GM11168 (cell line): ENCODE results near the gene MFAP1.
"Not testable (repeated sequence)": the region's sequence is repeated elsewhere in the genome, so short reads cannot be mapped to it uniquely, and the experiment has no call there.

Source experiments
- in situ Hi-C: fragments of 300-500 bp; cut with MboI; formaldehyde crosslinking; loops from one replicate; pipeline ENCODE4 v1.12.0; 2022; ENCODE audit warnings: low sequenced_read_pairs; ENCODE audit not compliant: unreplicated experiment

MFAP1 gene

GRCh38 chr15:43825305-43825704, 815 bp upstream of the MFAP1 start:
- in situ Hi-C loops: not testable (repeated sequence)

- in situ Hi-C loops: no loop called here
These were observed 3.0 kb downstream of the MFAP1 start for GRCh38 chr15:43821505-43821904.

GRCh38 chr15:43815064-43815463, 9.4 kb downstream of the MFAP1 start:
- in situ Hi-C loops: not testable (repeated sequence)

- in situ Hi-C loops: no loop called here
These were observed 15.4 kb downstream of the MFAP1 start for GRCh38 chr15:43808960-43809678.

GRCh38 chr15:43808435-43808950, 16.0 kb downstream of the MFAP1 start:
- in situ Hi-C loops: no loop called here

- in situ Hi-C loops: not testable (repeated sequence)
These were observed 21.8 kb downstream of the MFAP1 start for GRCh38 chr15:43802676-43803075.

- in situ Hi-C loops: no loop called here
These were observed 24.0 kb downstream of the MFAP1 start, which contains the start of gene HYPK for GRCh38 chr15:43800286-43801141. Gene HYPK (plus strand): TSS chr15:43800599. CDS start chr15:43800623, 24 bp downstream.

GRCh38 chr15:43799945-43800285, 24.6 kb downstream of the MFAP1 start, which contains the start of gene SERINC4:
Gene SERINC4 (minus strand): TSS chr15:43800220. CDS start chr15:43799986, 234 bp downstream.
- in situ Hi-C loops: no loop called here

GRCh38 chr15:43799209-43799944, 25.1 kb downstream of the MFAP1 start:
- in situ Hi-C loops: no loop called here

- in situ Hi-C loops: no loop called here
These were observed 27.9 kb downstream of the MFAP1 start for GRCh38 chr15:43796566-43796965.

- in situ Hi-C loops: no loop called here
These were observed 28.5 kb downstream of the MFAP1 start for GRCh38 chr15:43795997-43796396.

- in situ Hi-C loops: no loop called here
These were observed 29.3 kb downstream of the MFAP1 start for GRCh38 chr15:43795197-43795596.

- in situ Hi-C loops: no loop called here
These were observed 30.0 kb downstream of the MFAP1 start for GRCh38 chr15:43794269-43795037.

- in situ Hi-C loops: no loop called here
These were observed 30.8 kb downstream of the MFAP1 start for GRCh38 chr15:43793647-43794046.

- in situ Hi-C loops: no loop called here
These were observed 31.6 kb downstream of the MFAP1 start for GRCh38 chr15:43792761-43793476.

- in situ Hi-C loops: no loop called here
These were observed 32.3 kb downstream of the MFAP1 start, which contains the start of gene SERF2 for GRCh38 chr15:43791993-43792760. Gene SERF2 (plus strand): TSS chr15:43792320. CDS start chr15:43792377, 57 bp downstream.

- in situ Hi-C loops: no loop called here
These were observed 35.1 kb downstream of the MFAP1 start for GRCh38 chr15:43789409-43789808.

- in situ Hi-C loops: no loop called here
These were observed 45.5 kb downstream of the MFAP1 start for GRCh38 chr15:43779016-43779415.
